IMR-90 (cell line): Measurements from ENCODE around the gene IQSEC1. TPM values are rescaled to one million over a fixed set of nuclear protein-coding genes. Genes with fewer than 3 reads are reported as not detected.

Source experiments
- ATAC-seq: fragments of 200-7000 bp; cut with Tn5 transposase; 2 replicates; pipeline ENCODE4 v1.9.1; 2020; ENCODE audit warnings: low read depth, mild to moderate bottlenecking, moderate library complexity
- BruUV-seq: library from RNA; stranded (reverse); fragments of 400-500 nt; replicated peaks from 2 replicates; lab custom pipeline; 2021; lab: Mats Ljungman, UMichigan
- CTCF ChIA-PET: fragments of 300-600 bp; formaldehyde crosslinking; extraction: SDS; loops from one replicate; lab custom pipeline; 2021; ENCODE audit warnings: antibody characterized with exemption; lab: Yijun Ruan, JAX
- POLR2A ChIA-PET: fragments of 300-600 bp; sonication (Branson Sonifier 250); formaldehyde crosslinking; loops from one replicate; lab custom pipeline; 2022; ENCODE audit warnings: antibody characterized with exemption; ENCODE audit not compliant: unreplicated experiment; lab: Charles Lee
- DNase-seq: peaks from one replicate; pipeline ENCODE4 v3.0.0; 2013
- H2AFZ ChIP-seq: replicated peaks from 2 replicates; pipeline ENCODE3; 2013; ENCODE audit warnings: low read length, mild to moderate bottlenecking; ENCODE audit not compliant: poor library complexity
- H2AK5ac ChIP-seq: 2 replicates; pipeline ENCODE4 v1.6.1; 2013; ENCODE audit warnings: low read depth, low read length, inconsistent platforms
- H2AK9ac ChIP-seq: replicated peaks from 2 replicates; pipeline ENCODE3; 2013; ENCODE audit warnings: mild to moderate bottlenecking, low read depth, low read length, moderate library complexity; ENCODE audit not compliant: poor library complexity
- H2BK120ac ChIP-seq: 2 replicates; pipeline ENCODE4 v1.6.1; 2013; ENCODE audit warnings: low read depth, low read length, inconsistent platforms
- H2BK15ac ChIP-seq: 3 replicates; pipeline ENCODE4 v1.6.1; 2013; ENCODE audit warnings: low read depth, low read length, inconsistent platforms
- H2BK20ac ChIP-seq: 2 replicates; pipeline ENCODE4 v1.6.1; 2013; ENCODE audit warnings: low read depth, mild to moderate bottlenecking, inconsistent platforms, low read length, moderate library complexity
- H2BK5ac ChIP-seq: 2 replicates; pipeline ENCODE4 v1.6.1; 2013; ENCODE audit warnings: mild to moderate bottlenecking, low read depth, low read length, inconsistent platforms; ENCODE audit not compliant: poor library complexity, severe bottlenecking
- H3K14ac ChIP-seq: replicated peaks from 2 replicates; pipeline ENCODE4 v1.6.1; 2013; ENCODE audit warnings: low read depth, low read length, inconsistent platforms
- H3K18ac ChIP-seq: 2 replicates; pipeline ENCODE4 v1.6.1; 2013; ENCODE audit warnings: low read depth, low read length, control low read depth
- H3K23ac ChIP-seq: 2 replicates; pipeline ENCODE4 v1.6.1; 2013; ENCODE audit warnings: low read depth, low read length, inconsistent platforms
- H3K27ac ChIP-seq: 2 replicates; pipeline ENCODE4 v1.5.1; 2013; ENCODE audit warnings: mild to moderate bottlenecking, control low read depth, low read length; ENCODE audit not compliant: insufficient read depth
- H3K27me3 ChIP-seq: 2 replicates; pipeline ENCODE4 v1.6.1; 2013; ENCODE audit warnings: low read length; ENCODE audit not compliant: control insufficient read depth, insufficient read depth
- H3K36me3 ChIP-seq: 2 replicates; pipeline ENCODE4 v1.6.1; 2013; ENCODE audit warnings: low read length, mixed read lengths; ENCODE audit not compliant: control insufficient read depth, insufficient read depth
- H3K4ac ChIP-seq: 2 replicates; pipeline ENCODE4 v1.6.1; 2013; ENCODE audit warnings: low read depth, low read length, inconsistent platforms
- H3K4me1 ChIP-seq: 2 replicates; pipeline ENCODE4 v1.6.1; 2013; ENCODE audit warnings: low read length, mixed read lengths; ENCODE audit not compliant: control insufficient read depth, insufficient read depth
- H3K4me2 ChIP-seq: 2 replicates; pipeline ENCODE4 v1.6.1; 2013; ENCODE audit warnings: low read depth, mild to moderate bottlenecking, control low read depth, low read length, moderate library complexity
- H3K4me3 ChIP-seq: 2 replicates; pipeline ENCODE4 v1.5.1; 2013; ENCODE audit warnings: low read depth, mild to moderate bottlenecking, control low read depth, low read length, moderate library complexity; ENCODE audit not compliant: insufficient read depth
- H3K56ac ChIP-seq: 2 replicates; pipeline ENCODE4 v1.6.1; 2013; ENCODE audit warnings: low read length, inconsistent platforms; ENCODE audit not compliant: insufficient read depth; ENCODE audit errors: extremely low read depth
- H3K79me1 ChIP-seq, 2 experiments: 2 replicates each; pipeline ENCODE4 v1.6.1; 2013; ENCODE audit warnings: low read length in 2 of 2, inconsistent platforms in 1 of 2, low read depth in 1 of 2
- H3K9ac ChIP-seq: 2 replicates; pipeline ENCODE4 v1.6.1; 2013; ENCODE audit warnings: low read depth, low read length, control low read depth
- H3K9me1 ChIP-seq: 2 replicates; pipeline ENCODE4 v1.6.1; 2013; ENCODE audit warnings: low read length, inconsistent platforms; ENCODE audit not compliant: insufficient read depth
- H3K9me3 ChIP-seq: 2 replicates; pipeline ENCODE4 v1.6.1; 2013; ENCODE audit warnings: low read length; ENCODE audit not compliant: control insufficient read depth, insufficient read depth
- H4K20me1 ChIP-seq: 2 replicates; pipeline ENCODE4 v1.6.1; 2013; ENCODE audit warnings: low read length, inconsistent platforms; ENCODE audit not compliant: insufficient read depth
- H4K5ac ChIP-seq: 2 replicates; pipeline ENCODE4 v1.6.1; 2013; ENCODE audit warnings: mild to moderate bottlenecking, low read depth, low read length, control low read depth
- H4K8ac ChIP-seq, 2 experiments: 2 replicates each; pipeline ENCODE4 v1.6.1; 2013; ENCODE audit warnings: low read depth in 2 of 2, low read length in 2 of 2, control low read depth in 1 of 2, inconsistent platforms in 1 of 2
- H4K91ac ChIP-seq: 2 replicates; pipeline ENCODE4 v1.6.1; 2013; ENCODE audit warnings: low read depth, low read length, inconsistent platforms; ENCODE audit not compliant: insufficient read depth
- BHLHE40 ChIP-seq: fragments of 150-350 bp; IDR thresholded peaks from 2 replicates; pipeline ENCODE4 v1.6.1; 2016; ENCODE audit warnings: mild to moderate bottlenecking, low read depth, low read length
- CEBPB ChIP-seq: IDR thresholded peaks from 2 replicates; pipeline ENCODE4 v1.6.1; 2012; ENCODE audit warnings: low read depth, low read length, improper control_type of control experiment
- CHD1 ChIP-seq: IDR thresholded peaks from 2 replicates; pipeline ENCODE4 v1.6.1; 2012; ENCODE audit warnings: low read depth, low read length, improper control_type of control experiment
- FOS ChIP-seq: fragments of 150-350 bp; IDR thresholded peaks from 2 replicates; pipeline ENCODE4 v1.6.1; 2016; ENCODE audit warnings: low read depth, low read length
- MAFK ChIP-seq: IDR thresholded peaks from 2 replicates; pipeline ENCODE4 v1.6.1; 2012; ENCODE audit warnings: low read depth, low read length, improper control_type of control experiment
- MXI1 ChIP-seq: IDR thresholded peaks from 2 replicates; pipeline ENCODE4 v1.6.1; 2012; ENCODE audit warnings: low read depth, mild to moderate bottlenecking, low read length, moderate library complexity, borderline replicate concordance
- NFE2L2 ChIP-seq: fragments of 150-350 bp; IDR thresholded peaks from 2 replicates; pipeline ENCODE4 v1.6.1; 2016; ENCODE audit warnings: low read depth, mild to moderate bottlenecking, low read length
- POLR2A ChIP-seq: IDR thresholded peaks from 2 replicates; pipeline ENCODE4 v1.6.1; 2012; ENCODE audit warnings: mild to moderate bottlenecking, low read depth, low read length
- RAD21 ChIP-seq: IDR thresholded peaks from 2 replicates; pipeline ENCODE4 v1.6.1; 2012; ENCODE audit warnings: low read length, improper control_type of control experiment
- RCOR1 ChIP-seq: IDR thresholded peaks from 2 replicates; pipeline ENCODE4 v1.6.1; 2012; ENCODE audit warnings: mild to moderate bottlenecking, low read length, improper control_type of control experiment; ENCODE audit not compliant: insufficient replicate concordance
- RFX5 ChIP-seq: IDR thresholded peaks from 2 replicates; pipeline ENCODE4 v1.8.0; 2012; ENCODE audit warnings: low read depth, mild to moderate bottlenecking, low read length, moderate library complexity
- SMC3 ChIP-seq: fragments of 150-350 bp; IDR thresholded peaks from 2 replicates; pipeline ENCODE4 v1.6.1; 2016; ENCODE audit warnings: low read depth, mild to moderate bottlenecking, antibody characterized with exemption, low read length, moderate library complexity
- WGBS, 2 experiments: methylation state at CpG; one replicate each; pipeline versions ENCODE4 v1.1.5 to v1.1.7; 2013; ENCODE audit warnings: missing lambda C conversion rate in 2 of 2; ENCODE audit not compliant: insufficient read length in 1 of 2; ENCODE audit errors: extremely low coverage in 2 of 2; 5-methylcytosine and 5-hydroxymethylcytosine counted together
- dilution Hi-C: fragments of 300-500 bp; cut with HindIII; formaldehyde crosslinking; loops from one replicate; pipeline ENCODE4 v1.14.3; 2018; ENCODE audit warnings: low sequenced_read_pairs; ENCODE audit not compliant: unreplicated experiment
- in situ Hi-C: fragments of 300-500 bp; cut with MboI; formaldehyde crosslinking; loops from 3 replicates; pipeline ENCODE4 v1.14.3; 2019; ENCODE audit warnings: low sequenced_read_pairs, inconsistent platforms, mixed read lengths
- intact Hi-C: fragments of 100-400 bp; cut with micrococcal nuclease; formaldehyde crosslinking; loops from 2 replicates; pipeline ENCODE4 v1.10.0; 2022
- polyA plus RNA-seq, 3 experiments: library from polyadenylated mRNA; depleted of rRNA; stranded (reverse); fragments of >200 nt; gene quantifications; 2 replicates each; pipeline ENCODE4 v1.2.3, GENCODE V29; 2012; ENCODE audit warnings: low replicate concordance in 1 of 3
- total RNA-seq: library from RNA; depleted of rRNA; stranded (reverse); fragments of >200 nt; gene quantifications from 2 replicates; pipeline ENCODE4 v1.2.3, GENCODE V29; 2012
- TF ChIP-seq, protein P1 (sequence below): conservative IDR thresholded peaks from 2 replicates; pipeline ENCODE4 v1.5.1; 2012; ENCODE audit warnings: mild to moderate bottlenecking, low read depth, low read length, improper control_type of control experiment
- TF ChIP-seq, protein P2 (sequence below): fragments of 150-350 bp; IDR thresholded peaks from 2 replicates; pipeline ENCODE4 v1.6.1; 2016; ENCODE audit warnings: low read depth, mild to moderate bottlenecking, low read length, moderate library complexity, borderline replicate concordance
- TF ChIP-seq, protein P3 (sequence below): fragments of 150-350 bp; IDR thresholded peaks from 2 replicates; pipeline ENCODE4 v1.6.1; 2017; ENCODE audit warnings: mild to moderate bottlenecking, antibody characterized with exemption, low read length, low read depth

IQSEC1 gene
- total and polyA plus RNA-seq, 2 of the 4 experiments (the other 2 are of a cell fraction) = 5.9 to 11.9 TPM

GRCh38 chr3:12890610-12891390 lies 182.4 kb downstream of the IQSEC1 start:
- no peak overlapping the region for H3K14ac ChIP-seq
- H2AK5ac ChIP-seq = no peak overlapping the region
- no peak overlapping the region for H3K4me2 ChIP-seq
- no peak overlapping the region for H2BK5ac ChIP-seq
- in situ Hi-C loops (loop anchor here (25.0 kb wide), 1 partner anchor 753 kb away; no protein-coding TSS in a partner anchor), dilution Hi-C loops (no loop called here), intact Hi-C loops (loop anchor here (2.0 to 10.0 kb wide), 3 partner anchors 94 to 756 kb away; no protein-coding TSS in a partner anchor)
- H3K4me1 ChIP-seq = no peaks in the 10 kb centered on the region; the same call in 1 of the 2 replicates
- no peak overlapping the region for H2BK20ac ChIP-seq
- H4K20me1 ChIP-seq = no peaks in the 10 kb centered on the region
- H2BK15ac ChIP-seq = no peak overlapping the region
- no peak for ATAC-seq
- no peak overlapping the region for H3K56ac ChIP-seq
- no peak overlapping the region for H3K23ac ChIP-seq
- CTCF ChIA-PET = interaction anchor here (1.5 to 1.8 kb wide), 2 partner anchors 9 to 23 kb away, joined by 3 to 4 read pairs; no protein-coding TSS in a partner anchor
- H3K9me1 ChIP-seq = peaks cover 3% of the 10 kb centered on the region; the same call in 1 of the 2 replicates
- BruUV-seq = no TSS peak
- no peaks in the 10 kb centered on the region for H3K9me3 ChIP-seq
- H3K18ac ChIP-seq = no peak overlapping the region
- no peak overlapping the region for H3K4ac ChIP-seq
- H3K4me3 ChIP-seq = no peak overlapping the region
- no peak overlapping the region for H4K91ac ChIP-seq
- H3K27ac ChIP-seq = no peak overlapping the region
- H4K8ac ChIP-seq = no peak overlapping the region
- H3K79me1 ChIP-seq = no peaks in the 10 kb centered on the region
- H3K9ac ChIP-seq = no peak overlapping the region
- DNase-seq = no peak
- no CpG with 5 or more reads among the region's 10 CpGs for WGBS, 2 experiments
- no peak overlapping the region for H2BK120ac ChIP-seq
- POLR2A ChIA-PET = no interaction called here
- H3K27me3 ChIP-seq = peaks cover 20% of the 10 kb centered on the region
- no peak overlapping the region for H4K5ac ChIP-seq
- no peak overlapping the region for H2AK9ac ChIP-seq
- H3K36me3 ChIP-seq = no peaks in the 10 kb centered on the region
- H2AFZ ChIP-seq = no peak overlapping the region
- TF ChIP-seq POLR2A (no peak), RCOR1 (no peak), CEBPB (no peak), RFX5 (no peak), NFE2L2 (no peak), SMC3 (no peak), CHD1 (no peak), FOS (no peak), MXI1 (no peak), MAFK (no peak), RAD21 (no peak), BHLHE40 (no peak)
- TF ChIP-seq, protein P1, sequence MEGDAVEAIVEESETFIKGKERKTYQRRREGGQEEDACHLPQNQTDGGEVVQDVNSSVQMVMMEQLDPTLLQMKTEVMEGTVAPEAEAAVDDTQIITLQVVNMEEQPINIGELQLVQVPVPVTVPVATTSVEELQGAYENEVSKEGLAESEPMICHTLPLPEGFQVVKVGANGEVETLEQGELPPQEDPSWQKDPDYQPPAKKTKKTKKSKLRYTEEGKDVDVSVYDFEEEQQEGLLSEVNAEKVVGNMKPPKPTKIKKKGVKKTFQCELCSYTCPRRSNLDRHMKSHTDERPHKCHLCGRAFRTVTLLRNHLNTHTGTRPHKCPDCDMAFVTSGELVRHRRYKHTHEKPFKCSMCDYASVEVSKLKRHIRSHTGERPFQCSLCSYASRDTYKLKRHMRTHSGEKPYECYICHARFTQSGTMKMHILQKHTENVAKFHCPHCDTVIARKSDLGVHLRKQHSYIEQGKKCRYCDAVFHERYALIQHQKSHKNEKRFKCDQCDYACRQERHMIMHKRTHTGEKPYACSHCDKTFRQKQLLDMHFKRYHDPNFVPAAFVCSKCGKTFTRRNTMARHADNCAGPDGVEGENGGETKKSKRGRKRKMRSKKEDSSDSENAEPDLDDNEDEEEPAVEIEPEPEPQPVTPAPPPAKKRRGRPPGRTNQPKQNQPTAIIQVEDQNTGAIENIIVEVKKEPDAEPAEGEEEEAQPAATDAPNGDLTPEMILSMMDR = no peak
- TF ChIP-seq, protein P2, sequence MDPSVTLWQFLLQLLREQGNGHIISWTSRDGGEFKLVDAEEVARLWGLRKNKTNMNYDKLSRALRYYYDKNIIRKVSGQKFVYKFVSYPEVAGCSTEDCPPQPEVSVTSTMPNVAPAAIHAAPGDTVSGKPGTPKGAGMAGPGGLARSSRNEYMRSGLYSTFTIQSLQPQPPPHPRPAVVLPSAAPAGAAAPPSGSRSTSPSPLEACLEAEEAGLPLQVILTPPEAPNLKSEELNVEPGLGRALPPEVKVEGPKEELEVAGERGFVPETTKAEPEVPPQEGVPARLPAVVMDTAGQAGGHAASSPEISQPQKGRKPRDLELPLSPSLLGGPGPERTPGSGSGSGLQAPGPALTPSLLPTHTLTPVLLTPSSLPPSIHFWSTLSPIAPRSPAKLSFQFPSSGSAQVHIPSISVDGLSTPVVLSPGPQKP = no peak
- TF ChIP-seq, protein P3, sequence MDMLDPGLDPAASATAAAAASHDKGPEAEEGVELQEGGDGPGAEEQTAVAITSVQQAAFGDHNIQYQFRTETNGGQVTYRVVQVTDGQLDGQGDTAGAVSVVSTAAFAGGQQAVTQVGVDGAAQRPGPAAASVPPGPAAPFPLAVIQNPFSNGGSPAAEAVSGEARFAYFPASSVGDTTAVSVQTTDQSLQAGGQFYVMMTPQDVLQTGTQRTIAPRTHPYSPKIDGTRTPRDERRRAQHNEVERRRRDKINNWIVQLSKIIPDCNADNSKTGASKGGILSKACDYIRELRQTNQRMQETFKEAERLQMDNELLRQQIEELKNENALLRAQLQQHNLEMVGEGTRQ = no peak
